HFF-Myc (cell line): ENCODE measurements around the gene TFAP2A.

Experiments used
- DNase-seq: peaks from one replicate; pipeline ENCODE4 v3.0.0-alpha.2; 2011; ENCODE audit warnings: low read depth; ENCODE audit errors: extremely low read depth
- H3K4me3 ChIP-seq: replicated peaks from 2 replicates; pipeline ENCODE4 v1.5.1; 2011; ENCODE audit warnings: low read depth, mild to moderate bottlenecking, control low read depth, low read length
- CTCF ChIP-seq: IDR thresholded peaks from 2 replicates; pipeline ENCODE4 v1.5.1; 2012; ENCODE audit warnings: mild to moderate bottlenecking, low read depth, low read length, control low read depth; ENCODE audit errors: missing control alignments

TFAP2A gene

GRCh38 chr6:10368861-10369260 lies 46.0 kb downstream of the TFAP2A start:
- H3K4me3 ChIP-seq, result no peak overlapping the region
- DNase-seq, result no peak
- TF ChIP-seq CTCF, result no peak

- H3K4me3 ChIP-seq, result no peak overlapping the region
- no peak for DNase-seq
- no peak for TF ChIP-seq CTCF
These were observed 51.0 kb downstream of the TFAP2A start for GRCh38 chr6:10363911-10364310.

GRCh38 chr6:10362300-10362699 lies 52.6 kb downstream of the TFAP2A start:
- DNase-seq, result no peak
- no peak overlapping the region for H3K4me3 ChIP-seq
- no peak for TF ChIP-seq CTCF

GRCh38 chr6:10361428-10361827 lies 53.4 kb downstream of the TFAP2A start:
- DNase-seq, result no peak
- no peak for TF ChIP-seq CTCF
- no peak overlapping the region for H3K4me3 ChIP-seq

GRCh38 chr6:10359581-10359980 lies 55.3 kb downstream of the TFAP2A start:
- TF ChIP-seq CTCF, result no peak
- DNase-seq, result no peak
- H3K4me3 ChIP-seq, result no peak overlapping the region

GRCh38 chr6:10355115-10355702 lies 59.7 kb downstream of the TFAP2A start:
- H3K4me3 ChIP-seq, result no peak overlapping the region
- TF ChIP-seq CTCF, result no peak
- no peak for DNase-seq

GRCh38 chr6:10351791-10352190 lies 63.1 kb downstream of the TFAP2A start:
- DNase-seq, result peak; percentile 32
- no peak overlapping the region for H3K4me3 ChIP-seq
- TF ChIP-seq CTCF, result no peak
